DMS79 (cell line): ENCODE measurements around the gene GNG12.
"Not testable (repeated sequence)": the region's sequence is repeated elsewhere in the genome, so short reads cannot be mapped to it uniquely, and the experiment has no call there.

Experiments
- DNase-seq: peaks from one replicate; lab custom pipeline; 2025; lab: John Stamatoyannopoulos, UW

Gene GNG12

GRCh38 chr1:67733681-67734322, 99.5 kb downstream of the GNG12 start:
- DNase-seq, result no peak

GRCh38 chr1:67732750-67733151, 100.5 kb downstream of the GNG12 start:
- DNase-seq, result no peak

DNA sequence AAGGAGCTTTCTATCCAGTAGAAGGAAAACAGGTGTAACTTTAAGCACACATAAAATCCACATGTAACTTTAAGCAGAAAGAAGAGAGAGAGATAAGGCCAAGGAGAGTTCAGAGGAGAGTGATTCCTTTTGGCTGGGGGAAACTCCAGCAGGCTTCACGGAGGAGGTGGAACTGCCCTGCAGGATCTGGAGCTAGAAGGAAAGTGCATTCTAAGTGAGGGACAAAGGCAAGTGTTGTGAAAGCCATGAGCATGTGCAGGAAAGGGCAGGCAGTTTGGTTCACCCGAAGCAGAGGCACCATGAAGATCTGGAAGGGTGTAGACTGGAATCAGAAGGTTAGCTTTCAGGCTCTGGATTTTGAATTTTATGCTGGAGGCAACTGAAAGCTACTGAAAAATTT, 101.9 kb downstream of the GNG12 start:
- DNase-seq, result no peak

- DNase-seq, result not testable (repeated sequence)
Measured at GRCh38 chr1:67730312-67730711, 103.0 kb downstream of the GNG12 start.

- DNase-seq, result no peak
Measured at GRCh38 chr1:67729872-67730271, 103.4 kb downstream of the GNG12 start.

DNA sequence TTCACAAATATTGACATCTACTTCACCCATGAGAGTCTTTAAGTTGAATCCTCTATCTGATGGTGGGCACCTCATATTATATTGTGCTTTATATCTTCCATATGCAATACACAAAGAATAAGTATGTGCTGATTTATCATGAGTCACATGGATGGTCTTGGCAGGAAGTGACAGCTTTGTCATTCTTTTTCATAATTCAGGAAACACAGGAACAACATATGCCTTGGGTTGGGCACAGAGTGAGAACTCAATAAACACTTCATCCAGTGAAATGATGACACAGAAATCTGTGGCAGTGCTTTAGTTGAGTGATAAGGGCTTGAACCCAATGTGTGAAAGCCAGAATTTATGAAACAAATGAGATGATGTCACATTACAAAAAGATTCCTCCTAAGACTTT, 107.0 kb downstream of the GNG12 start:
- DNase-seq, result no peak

- DNase-seq, result no peak
Measured at GRCh38 chr1:67724928-67725560, 108.2 kb downstream of the GNG12 start.

DNA sequence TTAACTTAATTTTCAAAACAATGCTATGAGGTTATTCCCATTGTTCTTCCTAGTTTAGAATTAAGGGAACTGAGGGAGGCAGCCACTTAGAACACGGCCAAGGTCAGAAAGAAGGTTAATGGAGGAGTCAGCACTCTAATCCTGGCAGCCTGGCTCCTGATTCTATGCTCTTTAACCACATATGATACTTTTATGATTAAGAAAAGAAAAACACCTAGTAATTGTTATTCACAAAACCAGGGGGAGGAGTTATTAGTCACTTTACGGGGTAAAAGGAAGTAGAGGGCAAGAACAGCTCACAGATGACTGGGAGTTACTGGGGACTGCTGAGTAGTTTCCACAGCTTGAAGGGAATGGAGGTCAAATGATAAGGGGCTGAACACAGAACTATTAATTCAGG, 109.6 kb downstream of the GNG12 start:
- DNase-seq, result no peak

- DNase-seq, result no peak
Measured at GRCh38 chr1:67723126-67723525, 110.1 kb downstream of the GNG12 start.

GRCh38 chr1:67722292-67722944, 110.8 kb downstream of the GNG12 start:
- DNase-seq, result no peak

DNA sequence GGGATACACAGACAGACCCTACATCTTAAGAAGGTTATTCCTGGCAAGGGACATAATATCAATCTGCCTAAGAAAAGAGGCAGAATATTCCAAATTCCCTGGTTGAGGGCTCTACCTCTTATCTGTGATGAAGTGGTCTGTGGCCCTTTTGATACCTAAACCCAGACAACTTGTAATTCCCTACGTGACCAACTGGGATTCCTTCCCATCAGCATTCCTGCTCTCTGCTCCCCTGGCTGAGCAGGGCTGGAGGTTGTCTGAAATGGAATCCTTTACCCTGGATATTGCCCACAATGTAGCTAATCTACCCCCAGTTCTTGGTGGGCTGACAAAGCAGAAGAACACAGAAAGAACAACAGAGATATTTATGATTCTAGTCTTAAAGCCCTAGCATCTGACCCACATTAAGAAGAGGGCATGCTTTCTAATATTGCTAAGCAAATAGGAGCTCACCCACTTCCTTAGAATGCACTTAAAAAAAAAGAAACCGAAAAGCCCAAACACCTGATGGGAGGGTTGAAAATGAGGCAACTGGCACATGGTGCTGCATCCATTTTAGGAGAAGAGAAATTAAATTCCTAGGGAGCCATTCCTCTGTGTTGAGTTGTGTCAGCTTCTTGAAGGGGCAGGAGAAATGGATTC, 111.5 kb downstream of the GNG12 start:
- DNase-seq, result no peak

DNA sequence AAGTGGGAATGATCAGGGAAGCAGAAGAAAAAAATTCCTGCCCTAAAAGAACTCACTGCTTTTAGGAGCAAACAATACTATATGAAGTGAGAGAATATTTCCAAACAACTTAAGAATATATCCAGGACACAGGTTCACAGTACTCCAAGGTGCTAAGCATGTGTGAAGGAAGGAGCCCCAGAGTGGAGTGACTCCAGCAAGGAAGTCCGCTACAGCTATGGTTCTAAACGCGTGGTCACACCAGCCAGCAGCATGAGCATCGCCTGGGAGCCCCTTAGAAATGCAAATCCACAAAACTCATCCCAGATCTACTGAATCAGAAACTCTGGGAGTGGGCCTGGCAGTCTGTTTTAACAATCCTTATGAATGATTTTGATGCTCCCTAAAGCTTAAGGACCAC, 112.2 kb downstream of the GNG12 start:
- DNase-seq, result no peak

DNA sequence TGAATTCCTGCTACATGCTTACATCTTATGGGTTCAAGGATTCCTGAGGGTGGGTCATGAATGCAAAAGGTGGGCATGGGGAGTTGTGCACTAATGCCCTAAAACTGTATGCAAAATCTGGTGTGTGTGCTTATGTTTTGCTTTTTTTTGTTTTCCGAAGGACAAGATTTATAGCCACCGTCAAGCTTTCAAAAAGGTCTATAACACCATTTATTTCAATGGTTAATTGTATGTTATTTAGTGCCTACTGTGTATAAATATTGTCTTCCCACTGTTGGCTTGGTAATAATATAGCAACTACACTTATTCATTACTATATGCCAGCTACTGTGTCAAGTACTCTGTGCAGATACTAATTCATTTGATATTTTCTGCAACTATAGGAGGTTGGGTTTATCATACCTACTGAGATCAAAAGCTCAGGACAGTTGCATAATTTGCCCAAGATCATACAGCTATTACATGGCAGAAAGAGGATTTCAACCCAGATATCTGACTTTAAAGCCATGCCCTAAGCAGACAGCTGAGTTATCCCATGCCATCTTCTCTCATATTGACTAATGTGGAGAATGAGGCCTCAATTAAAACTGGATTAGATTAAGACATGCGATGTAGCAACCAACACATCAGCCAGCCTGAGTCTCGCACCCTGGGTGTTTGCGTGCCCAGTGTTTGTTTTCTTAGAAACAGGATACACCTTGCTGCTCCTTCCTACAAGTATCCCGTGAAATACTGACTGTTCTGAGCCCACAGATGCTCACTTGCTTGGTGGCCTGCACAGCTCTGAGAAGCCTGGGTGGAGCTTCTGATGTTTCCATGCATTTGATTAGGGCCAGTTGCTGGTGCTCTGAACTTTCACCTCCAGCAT, 113.7 kb downstream of the GNG12 start:
- DNase-seq, result no peak

GRCh38 chr1:67717876-67718275, 115.4 kb downstream of the GNG12 start:
- no peak for DNase-seq

DNA sequence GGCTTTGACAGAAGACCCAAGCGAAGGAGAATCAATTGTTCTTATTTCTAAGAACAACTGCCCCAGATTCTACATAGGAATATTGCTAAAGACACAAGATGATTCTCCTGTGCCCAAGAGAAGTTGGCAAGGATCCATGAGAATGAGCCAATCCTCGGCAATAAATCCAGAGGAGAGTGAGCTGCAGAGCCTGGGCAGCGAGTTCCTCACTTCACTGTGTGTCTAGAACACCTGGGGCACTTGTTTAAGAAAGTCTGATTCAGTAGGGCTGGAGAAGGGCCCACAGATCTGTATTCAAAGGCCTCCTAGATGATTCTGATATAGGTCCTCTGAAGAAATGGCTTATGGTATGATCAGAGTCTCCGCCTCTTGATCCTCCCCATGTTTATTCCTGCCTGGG, 116.5 kb downstream of the GNG12 start:
- DNase-seq, result no peak

GRCh38 chr1:67715819-67716218, 117.4 kb downstream of the GNG12 start:
- no peak for DNase-seq

DNA sequence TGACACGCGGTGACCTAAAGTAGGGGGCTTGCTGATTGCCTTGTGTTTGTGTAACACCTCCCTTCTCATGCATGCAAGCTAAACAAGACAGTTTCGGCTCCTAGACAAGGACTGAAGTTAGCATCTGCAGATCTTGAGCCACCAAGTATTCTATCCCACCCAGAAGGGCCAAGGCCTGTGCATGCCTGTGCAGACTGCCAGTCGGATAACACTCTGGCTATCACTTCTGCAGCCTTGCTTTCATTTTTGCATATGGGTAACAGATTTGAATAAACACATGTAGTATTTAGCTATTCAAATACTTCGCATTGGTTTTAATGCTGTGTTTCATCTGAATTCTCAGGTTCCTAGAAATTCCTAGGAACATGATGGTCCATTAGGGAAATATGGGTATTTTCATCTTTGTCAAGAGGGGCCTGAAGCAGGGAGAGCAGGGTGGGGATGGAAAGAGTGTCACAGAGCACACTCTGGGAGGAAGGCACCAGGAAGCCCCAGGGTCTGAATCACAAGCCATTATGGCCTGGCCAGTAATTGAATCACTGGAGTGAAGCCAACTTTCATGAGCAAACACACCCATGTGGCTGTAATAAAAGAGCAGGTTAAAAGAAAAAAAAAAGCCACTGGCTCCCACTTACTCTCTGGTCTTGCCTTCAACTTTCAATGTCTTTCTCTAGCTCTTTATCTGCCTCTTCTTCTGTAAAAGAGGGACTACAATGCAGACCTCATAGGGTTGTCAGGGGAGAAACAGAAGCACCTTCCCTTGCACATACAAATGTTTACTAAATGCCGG, 120.0 kb downstream of the GNG12 start:
- DNase-seq, result peak; percentile 84

GRCh38 chr1:67711855-67712212, 121.4 kb downstream of the GNG12 start:
- DNase-seq, result peak; percentile 64

- no peak for DNase-seq
Measured at GRCh38 chr1:67711158-67711854, 122.0 kb downstream of the GNG12 start.

- DNase-seq, result no peak
Measured at GRCh38 chr1:67710417-67710816, 122.8 kb downstream of the GNG12 start.

- DNase-seq, result no peak
Measured at GRCh38 chr1:67708606-67709005, 124.7 kb downstream of the GNG12 start.
